ENCODE results near the gene ERG28.

- no peak for TF ChIP-seq CTCF (conservative IDR thresholded peaks at IDR 0.05)
- TF ChIP-seq ZFX (IDR thresholded peaks at IDR 0.05) = no peak
Observed at GRCh38 chr14:75602503-75602902, 58.2 kb downstream of the ERG28 start.

Data from C4-2B (cell line).